HG03575 (cell line): Measurements from ENCODE around the gene KCNJ1.
A peak's percentile ranks its signal among the peaks of the same experiment; 100 is the strongest.

Experiments
- ATAC-seq: cut with Tn5 transposase; IDR thresholded peaks from one replicate; pipeline ENCODE4 v1.9.1; 2021; ENCODE audit not compliant: unreplicated experiment, insufficient number of reproducible peaks, low FRiP score; ENCODE audit errors: extremely low read depth

Gene KCNJ1

GRCh38 chr11:128832121-128832497 lies 35.0 kb downstream of the KCNJ1 start:
- no peak for ATAC-seq

- peak; percentile 70 for ATAC-seq
Measured at GRCh38 chr11:128831174-128832120, 35.6 kb downstream of the KCNJ1 start.

GRCh38 chr11:128830290-128831173 lies 36.6 kb downstream of the KCNJ1 start:
- ATAC-seq: peak; percentile 9

- no peak for ATAC-seq
Measured at GRCh38 chr11:128828350-128828749, 38.7 kb downstream of the KCNJ1 start.

- ATAC-seq: no peak
Measured at GRCh38 chr11:128827191-128827893, 39.8 kb downstream of the KCNJ1 start.

GRCh38 chr11:128825050-128825784 lies 41.9 kb downstream of the KCNJ1 start:
- no peak for ATAC-seq

- no peak for ATAC-seq
Measured at GRCh38 chr11:128824191-128825049, 42.7 kb downstream of the KCNJ1 start.

GRCh38 chr11:128823753-128824152 lies 43.3 kb downstream of the KCNJ1 start:
- ATAC-seq: no peak

GRCh38 chr11:128822130-128822529 lies 45.0 kb downstream of the KCNJ1 start:
- ATAC-seq: no peak

- no peak for ATAC-seq
Measured at GRCh38 chr11:128821556-128821955, 45.5 kb downstream of the KCNJ1 start.

- no peak for ATAC-seq
Measured at GRCh38 chr11:128819198-128819597, 47.9 kb downstream of the KCNJ1 start.

GRCh38 chr11:128814856-128815705 lies 52.0 kb downstream of the KCNJ1 start:
- no peak for ATAC-seq

GRCh38 chr11:128813729-128814128 lies 53.4 kb downstream of the KCNJ1 start:
- no peak for ATAC-seq

GRCh38 chr11:128810784-128811514 lies 56.1 kb downstream of the KCNJ1 start:
- ATAC-seq: no peak

GRCh38 chr11:128809128-128809527 lies 58.0 kb downstream of the KCNJ1 start:
- ATAC-seq: no peak

GRCh38 chr11:128807909-128808308 lies 59.2 kb downstream of the KCNJ1 start:
- ATAC-seq: no peak
